GM12874 (cell line): ENCODE data around the gene IL11RA.

Experiments
- CTCF ChIP-seq: IDR thresholded peaks from 2 replicates; pipeline ENCODE4 v1.5.1; 2011; ENCODE audit warnings: low read depth, mild to moderate bottlenecking, control low read depth, low read length, moderate library complexity; ENCODE audit not compliant: insufficient read depth

IL11RA gene

GRCh38 chr9:34662526-34663302, 10.7 kb downstream of the IL11RA start, which contains the start of gene CCL27:
Gene CCL27, minus strand, starts transcription at chr9:34662657. Its CDS starts 24 bp downstream, at chr9:34662633.
- no peak for TF ChIP-seq CTCF

DNA sequence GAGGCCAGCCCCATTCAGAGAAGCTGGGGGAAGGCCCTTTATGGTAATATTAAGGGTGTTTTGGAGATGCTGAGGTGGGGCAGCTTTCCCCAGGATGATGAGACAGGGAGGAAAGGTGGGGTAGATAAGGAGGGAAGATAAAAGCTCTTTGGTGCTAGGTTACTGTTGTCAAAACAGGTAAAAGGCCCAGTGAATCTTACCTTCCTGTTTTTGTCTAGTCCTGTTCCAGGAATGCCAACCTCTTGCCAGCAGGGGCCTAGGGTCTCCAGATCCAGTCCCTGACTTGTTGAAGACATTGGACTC, 11.3 kb downstream of the IL11RA start:
- no peak for TF ChIP-seq CTCF

GRCh38 chr9:34664281-34665066, 12.5 kb downstream of the IL11RA start:
- peak; percentile 97 for TF ChIP-seq CTCF

DNA sequence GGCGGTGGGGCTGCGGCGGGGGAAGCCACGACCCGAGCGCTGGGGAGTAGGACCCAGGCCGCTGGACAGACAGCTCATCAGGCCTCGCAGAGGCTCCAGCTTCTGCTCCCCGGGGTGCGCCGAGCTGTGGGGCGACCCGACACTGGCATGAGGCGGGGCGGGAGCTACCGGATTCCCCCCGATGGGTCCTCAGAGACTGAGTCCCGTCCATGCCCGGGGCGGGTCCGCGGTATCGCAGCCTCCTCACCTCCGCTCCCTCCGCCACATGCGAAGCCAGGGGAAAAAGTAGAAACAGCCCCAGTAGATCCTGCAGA, 13.0 kb downstream of the IL11RA start:
- no peak for TF ChIP-seq CTCF

DNA sequence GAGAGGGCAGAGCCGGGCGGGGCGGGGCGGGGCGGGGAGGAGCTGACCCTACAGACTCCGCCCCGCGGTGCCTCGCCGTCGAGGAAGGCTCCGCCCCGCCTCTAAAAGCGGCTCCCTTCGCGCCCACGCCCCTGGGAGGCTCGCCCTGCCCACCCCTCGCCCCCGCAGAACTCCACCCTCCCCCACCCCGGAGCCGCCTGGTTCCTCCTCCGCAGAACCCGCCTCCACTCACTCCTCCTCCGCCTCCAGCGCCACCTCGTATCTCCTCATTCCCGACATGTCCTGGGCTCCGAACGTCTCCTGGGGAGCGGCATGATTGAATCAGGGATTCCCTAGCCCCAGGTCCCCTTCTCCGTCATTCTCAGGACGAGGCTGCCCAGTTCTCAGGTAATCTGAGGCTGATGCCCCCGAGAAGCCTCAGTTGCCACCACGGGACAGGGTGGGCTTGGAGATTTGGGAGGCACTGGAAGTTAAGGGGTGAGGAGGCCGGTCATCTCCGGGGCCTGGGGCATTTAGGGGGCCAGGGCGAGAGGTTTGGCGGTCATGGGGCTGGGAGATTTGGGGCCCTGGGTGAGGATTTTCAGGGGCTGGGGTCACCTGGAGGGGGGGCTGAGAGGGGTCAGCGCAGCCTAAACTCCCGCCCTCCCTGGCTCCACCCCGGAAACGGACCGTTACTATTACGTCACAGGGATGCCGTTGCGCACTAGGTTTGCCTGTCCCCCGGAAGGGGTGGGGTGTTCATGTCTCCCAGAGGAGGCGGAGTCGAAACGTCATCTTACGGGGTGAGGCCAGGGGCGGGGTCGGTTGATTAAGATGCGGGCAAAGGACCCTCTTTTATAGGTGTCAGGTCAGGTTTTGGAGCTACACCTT, 13.6 kb downstream of the IL11RA start:
- no peak for TF ChIP-seq CTCF

DNA sequence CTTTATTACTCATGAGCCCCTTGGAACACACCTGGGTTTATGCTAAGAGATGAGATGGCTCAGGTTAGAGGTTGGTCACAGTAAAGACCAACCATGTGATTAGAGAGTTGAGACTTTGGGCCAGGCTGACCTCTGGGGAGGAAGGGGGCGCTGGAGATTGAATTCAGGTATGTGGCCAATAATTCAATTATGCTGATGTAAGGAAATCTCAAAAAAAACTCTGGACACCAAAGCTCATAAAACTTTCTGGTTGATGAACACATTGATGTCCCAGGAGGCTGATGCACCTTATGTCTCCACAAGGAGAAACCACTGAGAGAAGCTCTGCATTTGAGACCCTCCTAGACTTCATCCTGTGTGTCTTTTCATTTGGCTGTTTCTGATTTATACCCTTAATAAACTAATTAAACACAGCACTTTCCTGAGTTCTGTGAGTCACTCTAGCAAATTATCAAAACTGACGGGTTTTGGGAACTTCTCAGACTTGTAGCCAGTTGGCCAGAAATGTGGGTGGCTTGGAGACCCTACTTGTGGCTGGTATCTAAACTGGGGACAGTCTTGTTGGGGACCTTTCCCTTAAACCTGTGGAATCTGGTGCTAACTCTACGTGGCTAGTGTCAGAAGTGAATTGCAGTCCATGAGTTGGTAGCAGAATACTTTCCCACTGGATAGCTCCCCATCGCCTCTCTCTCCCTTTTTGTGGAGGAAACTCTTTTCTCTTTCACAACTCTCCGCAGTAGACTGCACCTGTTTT, 18.0 kb downstream of the IL11RA start:
- no peak for TF ChIP-seq CTCF
